Lower leg skin (tissue), 3 donors: ENCODE data around the gene GABBR2.

Source experiments
- CTCF ChIP-seq, 3 donors: fragments of 450-650 bp; IDR thresholded peaks; one replicate each; pipeline ENCODE4 v1.5.1; 2016; ENCODE audit warnings: antibody characterized with exemption in 3 of 3, mild to moderate bottlenecking in 3 of 3, moderate library complexity in 2 of 3
- POLR2A ChIP-seq, 2 donors: fragments of 450-650 bp; IDR thresholded peaks; one replicate each; pipeline ENCODE4 v1.6.1; 2016 to 2017; ENCODE audit warnings: antibody characterized with exemption in 2 of 2, mild to moderate bottlenecking in 1 of 2, moderate library complexity in 1 of 2

- TF ChIP-seq POLR2A (IDR thresholded peaks at IDR 0.05) = no peak
- no peak for TF ChIP-seq CTCF (IDR thresholded peaks at IDR 0.05)
These were observed 137.9 kb downstream of the GABBR2 start for GRCh38 chr9:98570663-98571440.
